SK-N-MC (cell line): ENCODE data around the gene NTRK2.

Experiments
- EZH2 ChIP-seq: fragments of 200-600 bp; sonication (generic); IDR thresholded peaks from one replicate; pipeline ENCODE4 v1.6.1; 2017; ENCODE audit warnings: antibody characterized with exemption
- POLR2AphosphoS5 ChIP-seq: IDR thresholded peaks from 2 replicates; pipeline ENCODE4 v1.6.1; 2012; ENCODE audit warnings: mild to moderate bottlenecking, low read depth, low read length, borderline replicate concordance

DNA sequence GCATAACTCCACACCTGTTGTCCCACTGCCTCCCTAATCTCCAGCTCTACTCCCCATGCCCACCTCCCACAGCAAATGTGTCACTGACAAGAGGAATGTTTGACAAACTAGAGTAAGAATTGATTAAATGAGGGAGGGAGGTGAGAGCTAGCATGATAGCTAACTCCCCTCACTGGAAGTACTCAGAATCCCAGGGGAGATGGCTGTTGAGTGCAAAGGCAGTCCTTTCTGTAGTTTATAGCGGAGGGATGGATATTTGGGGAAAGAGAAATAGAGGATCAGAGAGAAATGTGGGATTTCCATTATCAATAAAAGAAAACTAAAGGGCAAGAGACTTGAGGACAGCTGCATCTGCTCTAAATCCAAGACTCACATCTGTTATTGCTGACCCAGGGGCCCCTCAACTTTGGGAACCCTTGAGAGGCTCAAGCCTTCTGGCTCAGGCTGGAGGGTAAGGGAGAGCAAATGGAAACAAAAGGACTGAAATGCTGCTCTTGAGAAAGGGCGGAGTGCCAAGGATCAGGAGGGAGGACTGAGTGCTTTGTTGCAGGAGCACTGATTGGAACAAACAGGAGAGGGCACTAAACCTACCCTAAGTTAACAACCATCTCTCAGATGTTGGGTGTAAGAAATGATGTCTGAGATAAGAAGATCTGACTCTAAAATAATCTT, 372.1 kb downstream of the NTRK2 start:
- TF ChIP-seq EZH2 (no peak), POLR2AphosphoS5 (no peak)
